ENCODE results near the gene DUT.
A peak's percentile ranks its signal among the peaks of the same experiment; 100 is the strongest.

Gene DUT

DNA sequence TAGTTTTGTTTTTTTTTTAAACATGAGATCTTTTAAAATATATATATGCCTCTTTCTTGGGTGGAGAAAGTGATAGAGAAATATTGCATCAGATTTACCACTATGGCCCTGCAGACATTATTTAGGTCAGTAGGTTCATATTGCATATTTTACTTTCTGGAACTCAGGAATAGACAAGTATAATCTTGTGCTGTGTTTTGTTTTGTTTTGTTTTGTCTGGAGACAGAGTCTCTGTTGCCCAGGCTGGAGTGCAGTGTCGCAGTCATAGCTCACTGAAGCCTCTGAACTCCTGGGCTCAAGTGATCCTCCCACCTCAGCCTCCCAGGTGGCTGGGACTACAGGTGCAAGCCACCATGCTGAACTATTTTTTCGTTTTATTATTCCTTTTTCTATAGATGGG, 21.5 kb upstream of the DUT start:
- H4K20me1 ChIP-seq (ENCODE audit: insufficient read depth): no peaks in the 10 kb centered on the region
- TF ChIP-seq, protein P1, sequence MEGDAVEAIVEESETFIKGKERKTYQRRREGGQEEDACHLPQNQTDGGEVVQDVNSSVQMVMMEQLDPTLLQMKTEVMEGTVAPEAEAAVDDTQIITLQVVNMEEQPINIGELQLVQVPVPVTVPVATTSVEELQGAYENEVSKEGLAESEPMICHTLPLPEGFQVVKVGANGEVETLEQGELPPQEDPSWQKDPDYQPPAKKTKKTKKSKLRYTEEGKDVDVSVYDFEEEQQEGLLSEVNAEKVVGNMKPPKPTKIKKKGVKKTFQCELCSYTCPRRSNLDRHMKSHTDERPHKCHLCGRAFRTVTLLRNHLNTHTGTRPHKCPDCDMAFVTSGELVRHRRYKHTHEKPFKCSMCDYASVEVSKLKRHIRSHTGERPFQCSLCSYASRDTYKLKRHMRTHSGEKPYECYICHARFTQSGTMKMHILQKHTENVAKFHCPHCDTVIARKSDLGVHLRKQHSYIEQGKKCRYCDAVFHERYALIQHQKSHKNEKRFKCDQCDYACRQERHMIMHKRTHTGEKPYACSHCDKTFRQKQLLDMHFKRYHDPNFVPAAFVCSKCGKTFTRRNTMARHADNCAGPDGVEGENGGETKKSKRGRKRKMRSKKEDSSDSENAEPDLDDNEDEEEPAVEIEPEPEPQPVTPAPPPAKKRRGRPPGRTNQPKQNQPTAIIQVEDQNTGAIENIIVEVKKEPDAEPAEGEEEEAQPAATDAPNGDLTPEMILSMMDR (conservative IDR thresholded peaks at IDR 0.05; ENCODE audit: low read depth, low read length): no peak
- peaks cover 2% of the 10 kb centered on the region for H3K4me1 ChIP-seq (ENCODE audit: low read depth, poor library complexity, severe bottlenecking)
- H2AFZ ChIP-seq (ENCODE audit: low read depth): no peak overlapping the region
- no peaks in the 10 kb centered on the region for H3K27me3 ChIP-seq (ENCODE audit: insufficient read depth, low read depth)
- H3K36me3 ChIP-seq (ENCODE audit: insufficient read depth): no peaks in the 10 kb centered on the region
- H3K27ac ChIP-seq: no peak overlapping the region
- H3K4me3 ChIP-seq (IDR thresholded peaks at IDR 0.05; ENCODE audit: insufficient read depth, low read depth, low read length): no peak overlapping the region
- no peak overlapping the region for H3K9ac ChIP-seq
- H3K79me2 ChIP-seq (ENCODE audit: insufficient read depth, low read depth): no peaks in the 10 kb centered on the region
- no peak overlapping the region for H3K4me2 ChIP-seq

DNA sequence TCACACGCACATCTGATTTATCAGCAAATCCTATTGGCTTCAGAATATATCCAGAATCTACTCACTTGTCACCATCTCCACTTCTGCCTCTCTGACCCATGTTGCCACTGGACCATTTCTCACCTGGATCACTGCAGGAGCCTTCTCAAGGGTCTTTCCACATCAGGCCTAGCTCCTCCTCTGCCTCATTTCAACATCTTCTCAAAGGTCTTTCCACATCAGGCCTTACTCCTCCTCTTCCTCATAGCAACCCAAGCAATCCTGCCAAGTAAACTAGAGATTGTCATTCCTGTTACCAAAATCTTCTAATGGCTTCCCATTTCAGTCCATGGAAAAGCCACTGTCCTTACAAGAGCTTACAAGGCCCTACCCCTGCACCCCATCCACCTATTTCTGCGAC, 18.0 kb upstream of the DUT start:
- Histone ChIP-seq H3K36me3 (ENCODE audit: insufficient read depth) (no peaks in the 10 kb centered on the region), H3K4me1 (ENCODE audit: low read depth, poor library complexity, severe bottlenecking) (peaks cover 20% of the 10 kb centered on the region), H3K79me2 (ENCODE audit: insufficient read depth, low read depth) (no peaks in the 10 kb centered on the region), H3K27ac (no peak overlapping the region), H2AFZ (ENCODE audit: low read depth) (no peak overlapping the region), H4K20me1 (ENCODE audit: insufficient read depth) (no peaks in the 10 kb centered on the region), H3K4me3 (IDR thresholded peaks at IDR 0.05; ENCODE audit: insufficient read depth, low read depth, low read length) (no peak overlapping the region), H3K27me3 (ENCODE audit: insufficient read depth, low read depth) (no peaks in the 10 kb centered on the region), H3K4me2 (no peak overlapping the region), H3K9ac (no peak overlapping the region)
- TF ChIP-seq, protein P1 (conservative IDR thresholded peaks at IDR 0.05; ENCODE audit: low read depth, low read length): no peak

DNA sequence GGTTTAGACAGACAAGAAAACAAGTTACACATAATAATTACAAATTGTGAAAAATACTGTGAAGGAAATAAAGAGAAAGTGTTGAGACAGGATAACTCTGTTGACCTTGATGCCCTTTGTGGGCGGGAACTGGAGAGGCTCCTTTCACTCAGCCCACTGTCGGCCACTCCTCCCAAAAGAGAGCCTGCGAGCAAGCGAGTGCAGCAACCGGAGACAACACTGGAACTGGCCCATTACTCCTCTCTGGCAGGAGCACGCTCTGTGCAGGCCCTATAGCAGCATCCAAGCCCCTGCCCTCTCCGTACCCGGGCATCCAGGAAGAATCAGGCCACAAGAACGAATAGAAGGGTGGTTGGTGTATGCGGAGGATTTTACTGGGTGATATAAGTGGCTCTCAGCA, 16.2 kb upstream of the DUT start:
- Histone ChIP-seq H4K20me1 (ENCODE audit: insufficient read depth) (no peaks in the 10 kb centered on the region), H3K4me3 (IDR thresholded peaks at IDR 0.05; ENCODE audit: insufficient read depth, low read depth, low read length) (no peak overlapping the region), H3K9ac (no peak overlapping the region), H3K4me1 (ENCODE audit: low read depth, poor library complexity, severe bottlenecking) (peaks cover 20% of the 10 kb centered on the region), H3K36me3 (ENCODE audit: insufficient read depth) (no peaks in the 10 kb centered on the region), H3K27me3 (ENCODE audit: insufficient read depth, low read depth) (no peaks in the 10 kb centered on the region), H3K4me2 (peak overlapping the region; percentile 46; the same call in 1 of the 2 replicates), H3K27ac (no peak overlapping the region), H2AFZ (ENCODE audit: low read depth) (0 out of 2 replicates have a peak overlapping the region, but pooled peaks have one; percentile 3), H3K79me2 (ENCODE audit: insufficient read depth, low read depth) (no peaks in the 10 kb centered on the region)
- TF ChIP-seq, protein P1 (conservative IDR thresholded peaks at IDR 0.05; ENCODE audit: low read depth, low read length): no peak

DNA sequence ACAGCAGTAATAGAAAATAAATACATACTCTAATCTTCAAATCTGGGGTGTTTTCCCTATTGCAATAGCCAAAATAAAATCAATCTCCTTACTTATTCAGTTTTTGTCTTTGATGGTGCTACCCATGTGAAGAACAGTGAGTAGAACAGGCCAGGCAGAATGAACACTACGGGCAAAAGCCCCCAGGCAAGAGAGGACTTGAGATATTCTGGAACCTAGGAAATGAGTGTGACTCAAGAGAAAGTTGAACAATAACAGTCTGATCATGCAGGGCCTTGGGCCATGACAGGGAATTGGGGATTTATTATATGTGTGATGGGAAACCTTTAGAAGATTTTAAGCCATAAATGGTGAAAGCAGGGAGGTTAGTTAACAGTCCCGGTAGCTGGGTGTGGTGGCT, 14.0 kb upstream of the DUT start:
- no peaks in the 10 kb centered on the region for H3K27me3 ChIP-seq (ENCODE audit: insufficient read depth, low read depth)
- H3K4me1 ChIP-seq (ENCODE audit: low read depth, poor library complexity, severe bottlenecking): peaks cover 20% of the 10 kb centered on the region
- no peak overlapping the region for H3K4me3 ChIP-seq (IDR thresholded peaks at IDR 0.05; ENCODE audit: insufficient read depth, low read depth, low read length)
- H3K36me3 ChIP-seq (ENCODE audit: insufficient read depth): no peaks in the 10 kb centered on the region
- no peak overlapping the region for H2AFZ ChIP-seq (ENCODE audit: low read depth)
- H4K20me1 ChIP-seq (ENCODE audit: insufficient read depth): no peaks in the 10 kb centered on the region
- TF ChIP-seq, protein P1 (conservative IDR thresholded peaks at IDR 0.05; ENCODE audit: low read depth, low read length): no peak
- no peak overlapping the region for H3K4me2 ChIP-seq
- H3K27ac ChIP-seq: no peak overlapping the region
- no peak overlapping the region for H3K9ac ChIP-seq
- no peaks in the 10 kb centered on the region for H3K79me2 ChIP-seq (ENCODE audit: insufficient read depth, low read depth)
